PC-9 (cell line): Measurements from ENCODE around the gene KIAA1217.

Source experiments
- EZH2 ChIP-seq: fragments of 200-600 bp; sonication (generic); IDR thresholded peaks from 2 replicates; pipeline ENCODE4 v1.8.0; 2017; ENCODE audit warnings: antibody characterized with exemption, low read depth
- TF ChIP-seq, protein P1 (sequence below): fragments of 200-600 bp; sonication (generic); conservative IDR thresholded peaks from 2 replicates; pipeline ENCODE4 v1.6.1; 2017; ENCODE audit warnings: mixed run types, antibody characterized with exemption, mild to moderate bottlenecking, moderate library complexity

DNA sequence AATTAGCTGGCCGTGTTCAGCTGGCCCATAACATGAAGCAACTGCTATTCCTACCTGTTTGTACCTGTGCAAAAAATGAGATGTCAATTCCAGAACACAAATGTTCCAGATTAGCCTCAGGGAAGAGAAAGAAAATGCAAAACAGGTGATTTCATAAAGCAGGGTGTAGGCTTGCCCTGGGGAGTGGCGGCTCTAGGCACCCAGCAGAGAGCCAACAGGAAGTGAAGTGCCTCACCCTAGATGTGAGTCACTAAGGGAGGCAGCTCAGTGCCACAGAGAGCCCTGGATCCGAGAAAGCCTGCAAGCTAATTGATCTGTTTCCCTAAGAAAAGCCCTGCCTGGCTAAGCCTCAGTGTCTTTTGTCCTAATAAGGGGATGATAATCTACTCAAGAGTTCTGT is 274.8 kb downstream of the KIAA1217 start:
- TF ChIP-seq, protein P1, sequence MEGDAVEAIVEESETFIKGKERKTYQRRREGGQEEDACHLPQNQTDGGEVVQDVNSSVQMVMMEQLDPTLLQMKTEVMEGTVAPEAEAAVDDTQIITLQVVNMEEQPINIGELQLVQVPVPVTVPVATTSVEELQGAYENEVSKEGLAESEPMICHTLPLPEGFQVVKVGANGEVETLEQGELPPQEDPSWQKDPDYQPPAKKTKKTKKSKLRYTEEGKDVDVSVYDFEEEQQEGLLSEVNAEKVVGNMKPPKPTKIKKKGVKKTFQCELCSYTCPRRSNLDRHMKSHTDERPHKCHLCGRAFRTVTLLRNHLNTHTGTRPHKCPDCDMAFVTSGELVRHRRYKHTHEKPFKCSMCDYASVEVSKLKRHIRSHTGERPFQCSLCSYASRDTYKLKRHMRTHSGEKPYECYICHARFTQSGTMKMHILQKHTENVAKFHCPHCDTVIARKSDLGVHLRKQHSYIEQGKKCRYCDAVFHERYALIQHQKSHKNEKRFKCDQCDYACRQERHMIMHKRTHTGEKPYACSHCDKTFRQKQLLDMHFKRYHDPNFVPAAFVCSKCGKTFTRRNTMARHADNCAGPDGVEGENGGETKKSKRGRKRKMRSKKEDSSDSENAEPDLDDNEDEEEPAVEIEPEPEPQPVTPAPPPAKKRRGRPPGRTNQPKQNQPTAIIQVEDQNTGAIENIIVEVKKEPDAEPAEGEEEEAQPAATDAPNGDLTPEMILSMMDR, result no peak
- no peak for TF ChIP-seq EZH2
